GM12891 (cell line): ENCODE results near the gene SDC4.

Source experiments
- DNase-seq: peaks from one replicate; pipeline ENCODE4 v3.0.0; 2011; ENCODE audit warnings: low spot score; ENCODE audit not compliant: insufficient read length
- FAIRE-seq: peaks from 2 replicates; lab custom pipeline; 2011; peaks lifted over from hg19 to GRCh38; lab: Jason Lieb, UNC
- PAX5 ChIP-seq: IDR thresholded peaks from 2 replicates; pipeline ENCODE4 v1.6.1; 2011; ENCODE audit warnings: low read length, moderate library complexity, mild to moderate bottlenecking; ENCODE audit not compliant: insufficient read depth, severe bottlenecking
- POLR2A ChIP-seq: IDR thresholded peaks from 2 replicates; pipeline ENCODE4 v1.6.1; 2011; ENCODE audit warnings: low read depth, low read length, control low read depth
- POLR2AphosphoS5 ChIP-seq: IDR thresholded peaks from 2 replicates; pipeline ENCODE4 v1.6.1; 2011; ENCODE audit warnings: low read depth, low read length, control low read depth
- POU2F2 ChIP-seq: IDR thresholded peaks from 2 replicates; pipeline ENCODE4 v1.6.1; 2011; ENCODE audit warnings: low read depth, mild to moderate bottlenecking, control low read depth, low read length, moderate library complexity
- SPI1 ChIP-seq: IDR thresholded peaks from 2 replicates; pipeline ENCODE4 v1.6.1; 2011; ENCODE audit warnings: low read depth, low read length, control low read depth
- TAF1 ChIP-seq: IDR thresholded peaks from 2 replicates; pipeline ENCODE4 v1.6.1; 2011; ENCODE audit warnings: low read depth, low read length, control low read depth

SDC4 gene

DNA sequence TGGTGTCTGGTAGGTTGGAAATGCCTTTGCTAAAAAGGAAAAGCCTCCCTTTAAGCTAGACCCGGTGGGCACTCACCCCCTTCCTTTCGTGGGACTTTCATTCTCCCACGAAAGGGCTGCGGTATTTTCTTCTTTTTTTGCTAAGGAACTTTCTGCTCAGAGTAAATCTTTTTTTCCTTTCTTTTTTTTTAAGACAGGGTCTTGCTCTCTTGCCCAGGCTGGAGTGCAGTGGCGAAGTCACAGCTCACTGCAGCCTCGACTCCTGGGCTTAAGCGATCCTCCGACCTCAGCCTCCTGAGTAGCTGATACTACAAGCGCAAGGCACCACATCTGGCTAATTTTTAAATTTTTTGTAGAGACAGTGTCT is 25.9 kb upstream of the SDC4 start:
- DNase-seq (no peak), FAIRE-seq (no peak)
- TF ChIP-seq POU2F2 (no peak), POLR2AphosphoS5 (no peak)

DNA sequence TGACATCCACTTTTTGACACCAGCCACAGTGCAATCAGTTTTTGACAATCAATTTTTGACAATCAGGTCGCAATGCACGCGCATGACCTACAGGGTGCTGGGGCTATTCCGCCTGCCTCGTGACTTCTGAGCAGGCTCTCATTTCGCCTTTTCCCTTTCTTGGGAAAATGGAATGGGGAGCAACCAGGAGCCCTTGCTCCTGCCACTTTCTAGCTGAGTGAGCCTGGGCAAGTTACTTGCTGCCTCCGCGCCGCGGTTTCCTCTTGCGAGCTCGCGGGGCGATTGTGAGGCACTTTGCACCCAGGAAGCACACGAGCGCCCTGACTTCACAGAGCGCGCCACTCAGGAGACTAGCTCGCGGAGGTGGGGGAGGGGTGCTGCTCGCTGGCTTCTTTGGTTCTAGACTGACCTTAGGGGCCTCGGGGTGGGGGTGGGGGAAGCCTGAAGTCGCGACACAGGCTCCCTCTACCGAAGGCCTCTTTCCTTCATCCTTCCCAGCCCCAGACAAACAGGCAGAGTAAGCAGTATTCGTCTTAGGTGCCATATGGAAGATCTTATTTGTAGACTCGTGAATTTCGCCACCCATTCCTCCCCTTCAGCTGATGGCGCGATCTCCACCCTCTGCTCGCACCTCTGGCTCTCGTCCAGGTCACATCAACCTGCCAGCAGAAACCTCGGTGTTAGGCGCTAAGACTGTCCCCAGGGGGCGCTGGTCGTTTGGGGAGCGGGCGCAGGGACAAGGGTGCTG is 25.3 kb upstream of the SDC4 start:
- FAIRE-seq (peak; percentile 85), DNase-seq (peak; percentile 70)
- TF ChIP-seq POLR2A (no peak), SPI1 (no peak), TAF1 (no peak), PAX5 (no peak), POU2F2 (no peak), POLR2AphosphoS5 (no peak)

DNA sequence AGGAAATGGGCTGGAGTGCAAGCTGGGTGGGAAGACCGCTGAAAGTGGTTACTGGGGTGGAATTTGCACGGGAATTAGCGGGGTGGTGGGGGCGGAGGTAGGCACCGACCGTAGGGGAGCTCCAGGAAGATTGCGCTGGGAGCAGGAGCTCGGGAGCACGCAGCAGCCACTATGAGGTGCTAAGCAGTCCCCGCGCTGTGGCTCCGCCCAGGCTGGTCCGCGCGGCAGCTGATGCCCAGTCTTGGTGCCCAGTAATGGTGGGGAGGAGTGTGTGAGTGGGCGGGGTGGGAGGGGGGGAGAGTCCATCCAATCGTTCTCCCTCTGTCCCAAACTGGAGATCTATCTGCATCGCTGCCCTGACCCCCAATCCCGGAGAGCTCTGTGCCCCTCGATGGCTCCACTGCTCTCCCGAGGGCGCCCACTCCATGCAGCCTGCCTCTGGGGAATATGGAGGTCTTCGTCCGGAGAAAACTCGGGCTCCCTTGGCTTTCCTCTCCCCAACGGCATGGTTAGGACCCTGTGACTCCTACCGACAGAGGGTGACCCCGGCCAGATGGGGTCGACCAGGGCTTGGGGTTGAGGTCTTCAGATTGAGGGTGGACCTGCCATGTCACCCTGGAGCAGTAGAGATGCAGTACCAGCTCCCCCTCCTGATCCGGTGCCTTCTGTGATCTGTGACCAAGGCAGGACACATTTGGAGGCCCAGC is 24.6 kb upstream of the SDC4 start:
- no peak for TF ChIP-seq TAF1
- TF ChIP-seq POLR2A: no peak
- no peak for TF ChIP-seq POLR2AphosphoS5
- no peak for TF ChIP-seq POU2F2
- no peak for TF ChIP-seq SPI1
- no peak for TF ChIP-seq PAX5
- no peak for FAIRE-seq

DNA sequence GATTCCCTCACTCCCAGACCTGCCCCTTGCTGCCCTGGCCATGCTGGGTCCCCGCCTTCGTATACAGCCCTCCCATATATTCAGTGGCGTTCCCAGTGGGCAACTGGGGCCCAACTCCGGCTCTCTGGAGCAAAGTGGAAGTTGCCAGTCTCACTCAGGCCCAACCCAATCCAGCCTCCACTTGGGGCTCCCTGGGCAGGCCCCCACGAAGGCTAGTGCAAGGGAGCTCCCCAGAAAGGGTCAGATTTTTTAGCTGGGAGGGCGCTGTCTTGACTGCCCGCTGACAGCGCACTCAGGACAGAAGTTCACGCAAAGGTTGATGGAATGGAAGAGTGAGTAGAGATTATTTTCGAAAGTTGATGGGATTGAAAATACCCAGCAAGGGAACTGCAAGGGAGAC is 24.0 kb upstream of the SDC4 start:
- no peak for FAIRE-seq
- no peak for DNase-seq
- TF ChIP-seq SPI1: no peak
- TF ChIP-seq POU2F2: no peak

More for the DNA sequence above, 24.6 kb upstream of the SDC4 start:
- DNase-seq: no peak

DNA sequence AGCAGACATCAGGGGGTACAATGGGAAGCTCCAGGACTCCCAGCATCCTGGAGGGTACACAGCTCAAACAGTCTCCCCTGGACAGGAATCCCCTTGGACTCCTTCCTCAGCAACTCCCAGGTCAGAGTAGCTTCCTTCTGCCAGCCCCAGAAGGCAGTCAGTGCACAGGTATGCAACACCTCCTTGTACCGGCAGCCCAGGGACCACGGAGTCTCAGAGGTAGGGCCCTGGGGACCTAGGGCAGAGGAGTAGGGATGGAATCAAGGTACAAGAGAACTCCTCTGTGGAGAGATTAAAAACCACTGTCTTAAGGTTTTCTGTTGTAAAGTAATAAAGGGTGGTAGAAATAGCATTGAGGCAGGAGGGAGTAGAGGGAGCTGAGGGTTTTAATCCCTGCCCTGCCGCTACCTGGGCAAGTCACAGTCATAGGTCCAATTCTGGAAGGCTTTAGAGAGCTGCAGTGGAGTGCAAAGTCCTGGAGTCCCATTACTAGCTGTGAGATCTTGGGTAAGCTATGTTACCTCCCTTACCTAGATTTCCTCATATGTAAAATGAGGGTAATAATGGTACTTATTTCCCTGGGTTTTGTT is 22.4 kb upstream of the SDC4 start:
- FAIRE-seq: no peak

DNA sequence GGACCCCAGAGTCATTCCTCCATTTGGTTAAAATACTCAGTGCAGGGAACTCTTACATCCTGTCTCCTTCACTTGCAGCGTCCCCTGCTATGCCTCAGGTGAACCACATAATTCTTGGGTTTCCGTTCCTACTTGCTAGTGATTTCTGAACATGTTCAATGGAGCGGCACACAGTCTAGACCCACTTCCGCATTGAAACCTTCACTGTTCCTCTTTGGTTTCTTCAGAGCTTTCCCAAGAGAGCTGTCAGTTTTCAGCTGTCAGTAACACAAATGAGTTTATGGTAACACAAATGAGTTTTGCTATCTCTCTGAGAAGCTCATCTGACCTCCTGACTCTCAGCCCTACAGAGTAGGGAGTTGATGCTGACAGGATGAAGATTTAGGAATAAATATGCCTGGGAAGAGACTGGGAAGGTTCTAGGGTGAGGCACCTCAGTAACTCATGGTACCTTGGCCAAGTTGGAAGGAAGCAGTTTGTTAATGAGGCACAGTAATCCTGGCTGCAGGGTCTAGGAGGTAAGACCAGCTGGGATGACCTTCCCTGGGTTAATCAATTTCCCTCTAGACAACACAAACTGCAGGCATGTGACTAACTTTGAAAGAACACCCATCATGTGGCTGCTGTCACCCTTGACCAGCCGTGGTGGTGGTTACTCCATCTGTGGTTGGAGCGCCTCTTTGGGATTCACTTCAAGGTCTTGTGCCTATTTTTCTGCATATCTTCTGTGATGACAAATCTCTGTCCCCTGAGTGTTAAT is 20.2 kb upstream of the SDC4 start:
- peak; percentile 67 for DNase-seq
- peak; percentile 90 for FAIRE-seq
- TF ChIP-seq POU2F2 (peak; percentile 84), SPI1 (peak; percentile 99), POLR2AphosphoS5 (no peak), PAX5 (peak; percentile 91), TAF1 (no peak)

More for the DNA sequence above, 22.4 kb upstream of the SDC4 start:
- no peak for TF ChIP-seq SPI1
- no peak for TF ChIP-seq TAF1
- TF ChIP-seq POU2F2: no peak
- no peak for TF ChIP-seq POLR2AphosphoS5
- no peak for TF ChIP-seq POLR2A
- TF ChIP-seq PAX5: no peak
- DNase-seq: no peak

DNA sequence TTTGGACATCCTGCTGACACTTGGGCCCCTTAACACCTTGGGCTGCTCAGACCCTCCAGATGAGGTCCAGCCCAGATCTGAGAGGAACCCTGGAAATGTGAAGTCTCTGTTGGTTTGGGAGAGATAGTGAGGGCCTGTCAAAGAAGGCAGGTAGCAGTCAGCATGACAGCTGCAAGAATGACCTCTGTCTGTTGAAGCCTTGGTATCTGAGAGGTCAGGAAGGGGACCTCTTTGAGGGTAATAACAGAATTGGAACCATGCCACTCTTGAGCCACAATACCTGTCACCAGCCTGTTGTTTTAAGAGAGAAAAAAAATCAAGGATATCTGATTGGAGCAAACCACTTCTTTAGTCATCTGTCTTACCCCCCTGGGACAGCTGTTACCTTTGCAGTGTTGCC is 18.9 kb upstream of the SDC4 start:
- DNase-seq (no peak), FAIRE-seq (no peak)
- TF ChIP-seq SPI1: no peak
- no peak for TF ChIP-seq POLR2A
- no peak for TF ChIP-seq POU2F2
- TF ChIP-seq PAX5: no peak
- no peak for TF ChIP-seq POLR2AphosphoS5
- no peak for TF ChIP-seq TAF1

DNA sequence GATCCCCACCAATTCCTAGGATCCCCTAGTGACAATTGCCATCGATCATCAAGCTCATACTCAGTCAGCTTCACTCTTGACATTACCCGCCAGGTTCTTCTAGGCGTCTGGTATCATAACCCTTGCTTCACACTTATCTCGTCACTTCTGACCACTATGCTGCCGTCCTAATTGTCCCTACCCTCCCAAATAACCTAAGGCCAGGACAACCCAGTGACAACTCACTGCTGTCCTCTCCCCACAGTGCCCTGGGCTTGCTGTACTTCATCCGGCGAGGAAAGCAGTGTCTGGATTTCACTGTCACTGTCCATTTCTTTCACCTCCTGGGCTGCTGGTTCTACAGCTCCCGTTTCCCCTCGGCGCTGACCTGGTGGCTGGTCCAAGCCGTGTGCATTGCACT is 18.4 kb upstream of the SDC4 start:
- DNase-seq (no peak), FAIRE-seq (no peak)
- no peak for TF ChIP-seq POLR2A
- TF ChIP-seq TAF1: no peak
- TF ChIP-seq POU2F2: no peak
- TF ChIP-seq POLR2AphosphoS5: no peak
- TF ChIP-seq PAX5: no peak
- TF ChIP-seq SPI1: no peak

DNA sequence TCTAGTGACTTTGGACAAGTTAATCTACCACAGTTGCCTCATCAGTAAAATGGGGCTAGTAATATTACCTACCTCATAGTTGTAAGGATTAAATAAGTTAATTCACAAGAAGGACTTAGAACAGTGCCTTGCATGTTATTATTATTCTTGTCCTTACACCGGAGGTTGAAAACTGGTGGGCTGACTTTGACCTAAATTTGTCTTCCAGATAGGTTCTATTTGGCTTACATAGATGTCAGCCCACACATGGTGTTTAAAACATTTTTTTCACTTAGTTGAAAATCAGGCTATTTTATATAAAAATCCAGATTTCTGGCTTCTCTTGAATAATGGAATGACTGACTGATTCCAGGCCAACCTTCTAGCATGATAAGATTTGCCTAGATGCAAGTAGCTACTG is 18.0 kb upstream of the SDC4 start:
- no peak for TF ChIP-seq POU2F2
- TF ChIP-seq POLR2AphosphoS5: no peak
- no peak for TF ChIP-seq SPI1
- no peak for TF ChIP-seq PAX5
- TF ChIP-seq POLR2A: no peak
- TF ChIP-seq TAF1: no peak
- FAIRE-seq (no peak), DNase-seq (no peak)
